Measurements from ENCODE around the gene PCDH10.

- no peak for TF ChIP-seq TAF1 (IDR thresholded peaks at IDR 0.05; ENCODE audit: low read depth)
- TF ChIP-seq MAX (IDR thresholded peaks at IDR 0.05): no peak
Observed at GRCh38 chr4:133131829-133132460, 17.1 kb upstream of the PCDH10 start.

Data from Ishikawa (cell line).